Measurements from ENCODE around the gene SFT2D2.

Gene SFT2D2

DNA sequence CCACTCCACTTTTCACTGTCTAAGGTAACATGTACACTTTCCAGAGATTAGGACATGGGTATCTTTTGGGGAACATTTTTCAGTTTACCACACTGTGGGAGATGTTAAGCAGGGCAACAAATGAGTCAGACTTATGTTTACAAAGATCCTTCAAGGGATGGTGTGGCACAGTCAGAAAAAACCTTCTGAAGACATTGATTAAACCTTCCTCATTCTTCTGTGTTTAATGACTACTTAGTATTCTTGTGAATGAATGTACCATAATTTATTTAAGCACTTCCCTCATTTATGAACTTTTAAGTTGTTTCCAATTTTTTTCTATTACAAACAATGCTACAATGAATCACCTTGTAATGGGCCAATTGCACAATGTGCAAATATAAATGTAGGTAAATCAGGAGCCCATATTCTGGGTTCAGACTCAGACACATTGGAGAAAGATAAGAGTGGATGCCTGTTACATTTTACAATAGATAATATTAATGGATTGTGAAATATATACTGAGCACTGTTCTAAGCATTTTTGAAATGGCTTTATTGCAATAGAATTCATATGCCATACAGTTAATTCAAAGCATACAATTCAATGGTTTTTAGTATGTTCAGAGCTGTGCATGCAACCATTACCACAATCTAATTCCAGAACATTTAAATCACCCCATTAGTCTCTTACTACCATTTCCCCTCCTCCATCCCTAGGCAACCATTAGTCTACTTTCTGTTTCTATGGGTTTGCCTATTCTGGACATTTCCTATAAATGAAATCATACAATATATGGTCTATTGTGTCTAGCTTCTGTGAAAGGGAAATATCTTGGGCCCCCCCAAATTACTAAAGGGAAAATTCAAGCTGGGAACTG is 1.9 kb upstream of the SFT2D2 start:
- DNase-seq = no peak

DNA sequence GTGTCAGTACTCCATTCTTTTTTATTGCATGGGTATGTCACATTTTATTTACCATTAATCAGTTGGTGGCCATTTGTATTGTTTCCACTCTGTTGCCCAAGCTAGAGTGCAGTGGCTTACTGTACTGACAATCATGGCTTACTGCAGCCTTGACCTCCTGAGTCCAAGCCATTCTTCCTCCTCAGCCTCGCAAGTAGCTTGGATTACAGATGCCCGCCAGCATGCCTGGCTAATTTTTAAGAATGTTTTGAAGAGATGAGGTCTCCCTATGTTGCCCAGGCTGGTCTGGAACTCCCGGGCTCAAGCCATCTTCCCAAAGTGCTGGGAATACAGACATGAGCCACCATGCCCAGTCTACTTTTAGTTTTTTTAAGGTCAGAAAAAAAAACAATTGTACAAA is 813 bp upstream of the SFT2D2 start:
- no peak for DNase-seq

DNA sequence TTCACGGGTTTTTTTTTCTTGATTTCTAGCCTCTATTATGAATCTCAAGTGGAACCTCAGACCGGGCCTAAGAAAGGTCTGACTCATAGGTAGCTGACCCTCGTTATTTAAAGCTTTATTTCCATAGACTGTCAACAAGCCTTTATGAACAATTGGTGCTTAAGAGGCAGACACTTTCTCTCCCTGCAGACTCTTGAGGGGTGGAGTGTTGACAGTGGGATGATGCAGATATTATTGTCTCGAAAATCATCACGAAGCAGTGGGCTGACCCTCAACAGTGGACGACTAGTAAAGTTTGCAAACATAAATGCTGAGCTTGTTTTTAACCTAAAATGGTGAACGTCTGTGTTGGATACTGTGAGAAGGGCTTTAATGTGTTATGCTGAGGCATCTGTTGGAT is 1.8 kb downstream of the SFT2D2 start:
- no peak for DNase-seq

DNA sequence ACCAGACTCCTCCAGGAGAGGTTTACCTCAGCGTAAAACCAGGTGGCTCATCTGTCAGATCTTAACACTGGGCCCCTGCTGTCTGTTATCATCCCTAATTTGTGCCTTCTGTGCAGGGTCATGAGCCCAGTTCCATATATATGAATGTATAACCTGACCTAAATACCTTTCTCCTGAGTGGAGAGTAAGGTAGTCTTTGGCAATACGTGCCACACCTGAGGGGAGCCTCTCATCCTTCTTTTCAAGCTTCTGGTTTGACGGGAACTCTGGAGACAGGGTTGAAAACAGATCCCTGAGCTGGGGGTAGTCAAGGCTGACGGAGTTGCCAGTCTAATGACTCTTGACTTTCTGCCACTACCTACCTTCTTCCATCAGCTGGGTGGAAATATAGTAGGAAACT is 4.1 kb downstream of the SFT2D2 start:
- no peak for DNase-seq

DNA sequence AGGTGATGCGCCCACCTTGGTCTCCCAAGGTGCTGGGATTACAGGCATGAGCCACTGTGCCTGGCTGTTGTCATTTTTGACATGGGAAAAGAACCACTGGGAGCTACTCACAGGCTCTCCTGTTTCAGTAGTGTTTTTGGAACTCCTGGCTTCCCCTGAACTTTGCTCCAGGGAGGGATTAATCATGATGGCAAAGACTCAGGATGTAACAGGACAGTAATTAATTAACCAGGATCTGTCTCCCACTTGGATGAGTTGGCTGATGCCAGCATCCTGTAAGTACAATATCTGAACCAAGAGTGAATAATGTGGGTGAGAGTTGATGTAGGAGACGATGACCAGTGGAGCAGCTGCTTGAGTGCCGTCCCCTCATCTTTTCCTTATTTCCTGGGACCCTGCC is 4.9 kb downstream of the SFT2D2 start:
- DNase-seq = no peak

DNA sequence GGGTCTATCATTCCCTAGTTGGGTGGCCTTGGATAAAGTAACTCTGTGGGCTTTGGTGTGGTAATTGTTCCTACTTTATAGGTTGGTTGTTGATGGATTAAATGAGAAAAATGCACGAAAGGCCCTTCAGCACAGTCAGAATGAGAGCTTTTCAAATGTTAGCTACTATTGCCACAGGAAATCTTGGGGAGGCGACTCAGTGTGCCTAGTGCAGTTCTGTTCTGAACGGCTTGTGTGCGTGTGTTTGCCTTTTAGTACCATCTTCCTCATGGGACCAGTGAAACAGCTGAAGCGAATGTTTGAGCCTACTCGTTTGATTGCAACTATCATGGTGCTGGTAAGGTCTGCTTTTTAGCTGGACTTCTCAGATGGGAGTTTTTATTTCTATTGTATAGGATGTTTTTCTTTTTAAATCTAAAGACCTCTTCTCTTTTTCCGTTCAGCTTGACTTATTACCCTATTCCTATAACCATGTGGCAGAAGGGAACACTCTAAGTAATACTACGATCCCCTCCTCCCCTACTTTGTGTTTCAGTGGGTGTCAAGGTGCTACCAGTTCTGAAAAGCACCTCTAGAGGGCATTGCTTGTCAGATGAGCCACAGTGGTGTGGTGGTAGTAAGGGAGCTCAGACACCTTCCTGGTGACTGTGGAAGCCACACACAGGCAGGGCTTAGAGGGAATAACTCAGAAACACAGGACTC is 9.2 kb downstream of the SFT2D2 start:
- no peak for DNase-seq

DNA sequence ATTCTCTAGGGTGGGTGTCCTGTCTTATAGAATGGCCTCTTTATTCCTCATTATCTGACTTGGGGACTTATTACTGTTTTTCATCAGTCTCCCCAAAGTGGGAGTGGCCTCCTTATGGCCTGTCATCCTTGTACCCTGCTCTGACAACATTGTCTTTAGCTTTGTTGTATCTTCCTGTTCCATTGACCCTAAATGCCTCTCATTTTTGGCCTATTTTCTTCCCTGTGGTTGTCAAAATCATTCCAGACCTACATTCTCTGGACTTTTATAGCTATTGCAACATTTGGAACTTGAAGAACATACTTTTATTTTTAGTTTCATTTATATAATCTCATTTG is 9.7 kb downstream of the SFT2D2 start:
- DNase-seq = no peak

DNA sequence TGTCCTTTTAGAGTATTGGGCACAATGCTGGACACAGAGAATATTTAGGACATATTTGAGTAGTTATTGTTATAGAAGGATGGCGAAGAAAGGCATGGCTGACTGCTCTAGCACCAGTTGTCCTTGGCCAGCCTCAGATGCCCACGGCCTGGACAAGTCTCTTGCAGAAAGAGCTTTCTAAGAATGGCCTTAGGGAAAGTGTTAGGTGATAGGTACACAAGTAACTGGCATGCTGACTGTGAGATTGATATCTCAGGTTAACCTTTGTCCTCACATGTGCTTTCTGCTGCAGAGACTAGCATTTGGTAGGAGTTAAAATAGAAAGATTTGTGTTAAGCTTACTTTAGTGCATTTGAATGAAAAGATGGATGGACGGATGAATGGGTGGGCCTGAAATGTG is 10.1 kb downstream of the SFT2D2 start:
- DNase-seq = no peak

DNA sequence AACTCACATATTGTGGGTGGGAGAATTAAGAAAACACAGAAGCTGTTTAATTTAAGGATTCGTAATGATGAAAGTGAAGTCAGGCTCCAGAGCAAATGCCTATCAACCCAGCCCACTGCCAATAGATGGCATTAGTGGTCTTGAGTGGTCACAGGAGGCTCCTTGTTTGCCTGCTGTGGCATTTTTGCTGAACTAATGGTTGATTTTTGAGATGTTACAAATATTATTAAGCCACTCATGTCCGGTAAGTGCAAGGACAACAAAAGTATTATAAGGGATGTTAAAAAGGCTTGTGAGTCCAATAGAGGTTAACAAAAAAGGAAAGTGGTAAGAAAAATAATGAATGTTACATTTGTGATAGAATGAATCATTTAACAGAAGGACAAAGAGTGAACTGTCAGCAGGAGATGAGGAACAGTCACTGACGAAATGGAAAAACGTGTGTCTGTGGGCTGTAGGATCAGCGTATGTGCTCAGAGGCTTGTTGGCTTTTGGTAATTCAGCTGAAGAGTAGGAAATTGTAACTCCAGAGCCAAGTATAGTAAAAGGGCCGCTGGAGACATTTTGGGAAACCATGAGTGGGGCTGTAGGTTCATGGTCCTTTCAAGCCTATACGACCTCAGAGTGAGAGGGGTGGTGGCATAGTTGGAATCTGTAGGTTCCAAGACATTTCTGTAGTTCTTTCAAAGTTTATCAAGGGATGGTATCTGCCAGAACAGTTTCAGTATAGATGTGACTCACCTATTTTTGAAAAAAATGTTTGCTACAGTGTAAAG is 11.2 kb downstream of the SFT2D2 start:
- DNase-seq = no peak

DNA sequence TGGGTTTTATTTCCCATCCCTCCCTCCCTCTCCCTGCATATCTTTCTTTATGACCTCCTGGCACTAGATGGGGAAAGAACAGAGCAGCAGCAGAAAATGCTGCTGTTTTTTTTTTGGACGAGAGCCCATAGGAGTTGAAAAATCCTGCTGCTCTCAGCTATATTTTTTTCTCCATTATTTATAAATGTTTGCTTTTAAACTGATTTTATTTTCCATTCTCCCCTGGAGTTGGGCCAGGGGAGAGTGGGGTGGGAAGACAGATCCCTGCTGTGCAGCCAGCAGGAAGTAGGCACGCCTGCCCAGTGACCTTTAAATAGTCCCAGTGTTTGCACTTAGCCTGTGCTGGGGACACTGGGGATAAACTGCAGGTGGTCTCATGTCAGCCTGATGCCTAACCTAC is 17.4 kb downstream of the SFT2D2 start:
- no peak for DNase-seq

DNA sequence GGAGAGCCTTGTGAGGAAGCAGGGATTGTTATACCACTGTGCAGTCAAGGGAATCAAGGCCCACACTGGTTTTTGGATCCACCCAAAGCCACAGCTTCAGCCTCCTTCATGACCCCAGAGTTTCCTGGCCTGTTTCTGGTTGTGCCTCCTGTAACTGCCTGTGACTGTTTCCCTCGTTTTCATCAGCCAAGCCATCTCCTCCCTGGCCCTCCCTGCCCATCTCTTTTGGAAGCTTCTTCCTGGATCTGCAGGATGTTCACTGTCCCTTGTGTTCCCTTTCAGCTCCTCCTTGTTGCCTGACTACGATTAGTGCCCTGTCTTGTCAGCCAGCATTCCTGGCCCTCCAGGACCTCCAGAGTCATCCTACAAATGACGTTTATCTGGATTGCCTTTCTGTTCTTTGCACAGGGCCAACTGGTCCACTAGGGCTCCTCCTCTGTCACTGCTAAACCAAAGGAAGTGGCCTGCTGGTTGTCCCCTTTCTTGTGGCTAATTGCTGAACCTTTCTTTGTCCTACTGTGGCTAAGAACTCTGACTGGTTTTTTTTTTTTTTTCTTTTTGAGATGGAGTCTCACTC is 17.9 kb downstream of the SFT2D2 start:
- DNase-seq = no peak

DNA sequence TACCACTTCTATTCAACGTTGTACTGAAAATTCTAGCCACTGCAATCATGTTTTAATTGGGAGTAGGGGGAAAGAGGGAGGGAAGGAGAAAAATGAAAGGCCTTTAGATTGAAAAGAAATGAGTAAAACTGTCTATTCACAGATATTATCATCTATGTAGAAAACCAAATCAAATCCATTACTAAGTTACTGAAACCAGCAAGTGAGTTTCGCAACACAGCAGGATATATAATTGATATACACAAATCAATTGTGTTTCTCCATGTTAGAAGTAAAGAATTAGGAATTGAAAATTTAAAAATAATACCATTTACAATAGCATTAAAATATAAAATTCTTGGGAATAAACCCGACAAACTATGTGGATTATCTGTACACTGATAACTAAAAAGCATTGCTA is 19.2 kb downstream of the SFT2D2 start:
- no peak for DNase-seq

DNA sequence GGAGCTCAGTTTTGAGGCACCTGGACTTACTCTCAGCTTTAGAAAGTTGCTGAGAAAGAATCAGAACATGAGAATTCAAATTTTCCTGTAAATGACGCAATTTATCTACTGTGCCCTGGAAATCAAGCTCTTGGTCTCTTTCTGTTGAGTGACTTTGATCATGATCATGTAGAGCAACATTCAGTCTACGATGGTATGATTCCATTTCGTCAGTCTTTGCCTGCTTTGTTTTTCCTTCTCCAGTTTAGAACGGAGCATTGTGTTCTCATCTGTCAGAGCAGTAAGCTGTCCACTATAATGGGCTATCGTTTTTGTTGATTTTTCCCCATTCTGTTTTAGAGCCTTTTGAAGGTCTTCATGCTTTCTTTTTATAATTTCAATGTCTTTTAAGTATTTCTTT is 20.7 kb downstream of the SFT2D2 start:
- DNase-seq = no peak

DNA sequence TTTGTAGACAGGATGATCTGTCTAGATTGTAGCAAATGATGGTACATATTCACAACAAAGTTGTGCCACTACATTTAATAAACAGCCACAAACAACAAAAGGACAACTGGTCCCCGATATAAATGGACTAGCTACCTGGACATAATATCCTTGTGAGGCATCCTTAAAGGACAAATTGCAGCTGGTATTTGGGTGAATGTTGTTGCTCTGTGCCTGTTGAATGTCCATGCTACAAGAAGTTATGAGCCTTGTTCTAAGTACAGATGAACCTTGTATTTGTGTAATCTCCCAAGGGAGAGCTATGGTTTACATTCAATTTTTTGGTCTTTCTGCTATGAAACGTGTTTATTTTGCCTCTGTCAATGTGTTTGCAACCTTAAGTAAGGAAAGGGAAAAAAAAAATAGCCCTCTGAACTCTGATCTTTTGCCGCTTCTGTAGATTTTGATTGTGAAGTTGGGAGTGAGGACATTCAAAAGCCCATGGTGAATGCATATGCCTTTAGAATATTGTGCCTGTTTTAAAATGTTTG is 26.5 kb downstream of the SFT2D2 start:
- no peak for DNase-seq

DNA sequence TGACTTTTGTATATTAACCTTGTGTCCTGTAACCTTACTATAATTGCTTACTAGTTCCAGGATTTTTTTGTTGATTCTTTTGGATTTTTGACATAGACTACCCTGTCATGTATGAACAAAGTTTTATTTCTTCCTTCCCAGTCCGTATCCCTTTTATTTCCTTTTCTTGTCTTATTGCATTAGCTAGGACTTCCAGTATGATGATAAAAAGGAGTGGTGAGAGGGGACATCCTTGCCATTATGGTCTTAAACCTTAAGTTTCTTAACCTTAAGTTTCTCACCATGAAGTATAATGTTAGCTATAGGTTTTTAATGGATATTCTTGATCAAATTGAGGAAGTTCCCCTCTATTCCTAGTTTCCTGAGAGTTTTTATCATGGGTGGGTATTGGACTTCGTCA is 30.4 kb downstream of the SFT2D2 start:
- DNase-seq = no peak

DNA sequence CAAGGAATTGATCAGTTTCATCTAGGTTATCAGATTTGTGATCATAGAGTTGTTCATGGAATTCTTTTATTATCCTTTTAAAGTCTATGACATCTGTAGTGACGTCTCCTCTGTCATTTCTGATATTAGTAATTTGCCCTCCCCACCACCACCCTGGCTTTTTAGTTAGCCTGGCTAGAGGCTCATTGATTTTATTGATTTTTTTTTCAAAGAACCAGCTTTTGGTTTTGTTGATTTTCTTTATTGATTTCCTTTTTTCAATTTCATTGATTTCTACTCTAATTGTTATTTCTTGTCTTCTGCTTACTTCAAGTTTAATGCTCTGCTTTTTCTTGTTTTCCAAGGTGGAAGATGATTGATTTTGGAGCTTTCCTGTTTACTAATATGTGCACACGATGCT is 31.6 kb downstream of the SFT2D2 start:
- no peak for DNase-seq

DNA sequence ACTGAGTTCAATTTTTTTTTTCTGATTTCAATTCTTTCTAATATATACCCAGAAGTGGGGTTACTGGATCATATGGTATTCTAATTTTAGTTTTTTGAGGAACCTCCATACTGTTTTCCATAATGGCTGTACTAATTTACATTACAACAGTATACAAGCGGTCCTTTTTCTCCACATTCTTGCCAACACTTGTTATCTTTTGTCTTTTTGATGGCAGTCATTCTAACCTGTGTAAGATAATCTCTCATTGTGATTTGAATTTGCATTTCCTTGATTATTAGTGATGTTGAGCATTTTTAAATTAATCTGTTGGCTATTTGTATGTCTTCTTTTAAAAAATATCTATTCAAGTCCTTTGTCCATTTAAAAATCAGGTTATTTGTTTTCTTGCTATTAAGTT is 33.8 kb downstream of the SFT2D2 start:
- no peak for DNase-seq

DNA sequence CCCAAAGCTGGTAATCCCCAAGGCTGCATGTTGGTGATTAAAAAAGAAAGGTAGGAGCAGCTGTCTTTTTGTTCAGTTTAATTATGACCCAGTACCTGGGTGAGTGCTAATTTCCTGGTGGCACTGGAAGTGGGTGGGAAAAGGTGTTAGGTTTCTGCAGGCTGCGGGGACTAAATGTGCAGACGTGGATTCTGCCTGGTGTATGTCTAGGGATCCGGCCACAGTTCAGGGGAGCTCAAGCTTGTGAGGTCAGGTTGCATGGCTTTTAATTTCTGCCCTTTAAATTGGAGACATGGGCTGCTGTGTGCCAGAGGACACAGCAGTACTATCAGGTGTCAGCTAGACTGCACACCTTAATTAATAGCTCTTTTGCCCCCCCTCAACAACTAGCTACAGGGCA is 34.6 kb downstream of the SFT2D2 start:
- DNase-seq = no peak

DNA sequence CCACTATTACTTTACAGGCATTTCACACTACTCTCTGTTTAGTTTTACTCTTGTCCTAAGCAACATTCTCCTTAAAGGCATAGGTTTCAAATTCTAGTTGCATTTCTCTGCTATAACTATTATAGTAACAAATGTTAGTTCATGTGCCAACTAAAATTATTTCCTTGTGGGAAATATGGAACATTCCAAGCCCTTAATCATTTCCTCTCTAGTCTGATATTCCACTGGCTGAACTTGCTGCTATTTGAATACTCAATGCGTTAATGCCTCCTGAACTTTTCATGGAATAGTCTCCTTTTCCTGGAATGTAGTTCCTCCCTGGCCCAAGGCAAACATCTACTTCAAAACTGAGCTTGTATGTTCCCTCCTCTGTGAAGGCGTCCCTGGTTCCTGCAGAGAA is 35.6 kb downstream of the SFT2D2 start:
- no peak for DNase-seq

DNA sequence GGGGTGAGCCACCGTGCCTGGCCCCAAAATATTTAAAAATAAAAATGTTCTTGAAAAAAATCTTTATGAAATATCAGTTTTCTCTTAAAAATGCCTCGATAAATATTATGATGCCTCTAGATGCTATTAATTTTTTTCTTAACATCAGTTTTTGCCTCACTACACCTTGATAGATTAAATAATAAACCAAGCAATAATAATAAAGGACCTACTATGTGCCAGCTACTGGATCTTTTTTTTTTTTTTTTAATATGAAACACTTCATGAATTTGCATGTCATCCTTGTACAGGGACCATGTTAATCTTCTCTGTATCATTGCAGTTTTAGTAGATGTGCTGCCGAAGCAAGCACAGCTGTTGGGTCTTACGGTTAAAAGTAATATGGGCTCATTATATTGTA is 37.3 kb downstream of the SFT2D2 start:
- DNase-seq = no peak

DNA sequence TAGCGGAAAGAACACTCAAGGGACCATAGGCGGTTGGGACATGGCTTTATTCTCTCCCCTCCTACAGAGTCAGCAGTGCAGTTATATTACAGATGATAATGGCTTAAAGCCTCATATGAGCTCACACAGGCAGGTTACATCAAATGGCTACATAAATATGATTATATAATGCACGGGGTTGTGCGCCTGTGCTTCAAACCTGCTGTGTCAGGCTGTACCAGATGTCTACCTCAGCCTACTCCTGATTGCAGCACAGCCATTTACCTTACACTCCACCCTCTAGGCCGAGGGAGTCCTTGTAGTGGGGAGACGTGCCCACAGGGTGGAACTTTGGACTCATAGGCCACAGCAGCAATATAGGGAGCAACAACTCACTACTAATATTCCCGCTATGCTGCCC is 38.5 kb downstream of the SFT2D2 start:
- DNase-seq = no peak

DNA sequence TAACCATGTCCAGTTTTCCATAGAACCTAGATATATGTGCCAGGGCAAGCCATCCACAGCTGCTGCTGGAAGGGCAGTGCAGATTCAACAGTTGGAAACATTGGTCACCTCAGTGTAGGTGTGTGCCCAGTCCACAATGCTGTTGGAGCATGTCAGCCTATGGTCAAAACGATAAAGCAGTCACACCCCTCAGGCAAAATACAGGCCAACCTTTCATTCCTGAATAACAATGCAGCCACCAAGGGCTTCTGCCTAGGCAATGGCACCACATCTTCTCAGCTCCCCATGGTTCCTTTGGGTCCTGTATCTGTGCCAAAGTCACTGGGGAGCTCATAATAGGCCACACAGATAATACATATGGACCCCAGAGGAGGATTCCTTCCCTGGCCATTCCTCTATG is 39.8 kb downstream of the SFT2D2 start:
- no peak for DNase-seq

DNA sequence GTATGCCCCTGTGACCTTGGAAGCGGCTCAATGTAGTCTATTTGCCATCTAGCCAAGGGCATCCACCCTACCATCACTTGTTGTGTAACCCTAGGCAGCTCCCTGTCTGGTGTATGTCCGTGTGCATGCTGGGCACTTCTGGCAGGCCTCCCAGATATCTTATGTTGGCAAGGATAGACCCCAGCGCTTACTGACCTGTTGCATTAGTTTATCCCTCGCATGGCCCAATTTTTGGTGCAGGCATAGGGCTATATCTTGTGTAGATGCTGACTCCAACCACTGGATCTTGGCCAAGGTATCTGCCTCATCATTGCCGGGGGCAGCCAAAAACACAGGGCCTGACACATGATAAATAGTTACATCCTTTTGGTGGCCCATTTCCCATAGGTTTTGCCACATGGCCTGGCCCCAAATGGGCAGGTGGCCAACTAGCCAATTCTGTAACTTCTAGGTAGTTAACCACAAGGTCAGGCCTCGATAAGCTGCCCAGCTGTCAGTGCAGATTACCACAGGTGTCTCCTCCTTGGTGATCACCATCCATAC is 40.9 kb downstream of the SFT2D2 start:
- no peak for DNase-seq

All from NCI-H1436 treated with DMSO at 0.1 percent for 48 hours (cell line).